ENCODE measurements around the gene IL17RD. TPM values are rescaled to one million over a fixed set of nuclear protein-coding genes. Genes with fewer than 3 reads are reported as not detected.

Gene IL17RD
- total and polyA plus RNA-seq, 2 of the 4 experiments (the other 2 are of a cell fraction), result 0.72 to 0.92 TPM

- H4K8ac ChIP-seq (ENCODE audit: low read depth in 2 of 2, low read length in 2 of 2), result no peak overlapping the region; a peak in 1 of 4 replicates
- H3K36me3 ChIP-seq (ENCODE audit: control insufficient read depth, insufficient read depth, low read length), result no peaks in the 10 kb centered on the region
- H2BK20ac ChIP-seq (ENCODE audit: low read depth, low read length), result no peak overlapping the region
- H2BK15ac ChIP-seq (ENCODE audit: low read depth, low read length), result no peak overlapping the region
- no peak overlapping the region for H2AK5ac ChIP-seq (ENCODE audit: low read depth, low read length)
- ATAC-seq (ENCODE audit: low read depth) (no peak), DNase-seq (no peak)
- H4K20me1 ChIP-seq (ENCODE audit: insufficient read depth, low read length), result no peaks in the 10 kb centered on the region; the same call in 1 of the 2 replicates
- H3K9me3 ChIP-seq (ENCODE audit: control insufficient read depth, insufficient read depth, low read length), result no peaks in the 10 kb centered on the region
- no peak overlapping the region for H3K4ac ChIP-seq (ENCODE audit: low read depth, low read length)
- H2AK9ac ChIP-seq (replicated peaks; ENCODE audit: low read depth, low read length, poor library complexity), result no peak overlapping the region
- in situ Hi-C loops (cut with MboI; ENCODE audit: low sequenced_read_pairs) (loop anchor here (25.0 kb wide), 1 partner anchor 393 kb away; the partner anchor contains the start of gene PDE12), intact Hi-C loops (cut with micrococcal nuclease) (no loop called here), dilution Hi-C loops (cut with HindIII; ENCODE audit: low sequenced_read_pairs, unreplicated experiment) (no loop called here)
- no CpG with 5 or more reads among the region's 3 CpGs for WGBS, 2 experiments (ENCODE audit: extremely low coverage in 2 of 2, insufficient read length in 1 of 2)
- no peak overlapping the region for H3K9ac ChIP-seq (ENCODE audit: low read depth, low read length)
- no peak for TF ChIP-seq MAZ (IDR thresholded peaks at IDR 0.05; ENCODE audit: borderline replicate concordance, low read depth, low read length)
- no peak for TF ChIP-seq USF2 (IDR thresholded peaks at IDR 0.05; ENCODE audit: low read depth, low read length)
- no peak for TF ChIP-seq POLR2A (IDR thresholded peaks at IDR 0.05; ENCODE audit: low read depth, low read length)
- no peak for TF ChIP-seq CHD1 (IDR thresholded peaks at IDR 0.05; ENCODE audit: low read depth, low read length)
- no peak for TF ChIP-seq CEBPB (IDR thresholded peaks at IDR 0.05; ENCODE audit: low read depth, low read length)
- no peak for TF ChIP-seq RCOR1 (IDR thresholded peaks at IDR 0.05; ENCODE audit: insufficient replicate concordance, low read length)
- TF ChIP-seq ELK1 (IDR thresholded peaks at IDR 0.05; ENCODE audit: borderline replicate concordance, low read depth, low read length), result no peak
- no peak for TF ChIP-seq MAFK (IDR thresholded peaks at IDR 0.05; ENCODE audit: low read depth, low read length)
- no peak for TF ChIP-seq NFE2L2 (IDR thresholded peaks at IDR 0.05; ENCODE audit: low read depth, low read length)
- TF ChIP-seq SMC3 (IDR thresholded peaks at IDR 0.05; ENCODE audit: low read depth, low read length), result no peak
- TF ChIP-seq FOS (IDR thresholded peaks at IDR 0.05; ENCODE audit: low read depth, low read length), result no peak
- TF ChIP-seq BHLHE40 (IDR thresholded peaks at IDR 0.05; ENCODE audit: low read depth, low read length), result no peak
- no peak overlapping the region for H3K4me2 ChIP-seq (ENCODE audit: low read depth, low read length)
- no peak overlapping the region for H3K18ac ChIP-seq (ENCODE audit: low read depth, low read length)
- H3K4me3 ChIP-seq (ENCODE audit: insufficient read depth, low read depth, low read length), result no peak overlapping the region
- no peak overlapping the region for H4K91ac ChIP-seq (ENCODE audit: insufficient read depth, low read depth, low read length)
- H3K79me1 ChIP-seq (ENCODE audit: low read depth in 1 of 2, low read length in 2 of 2), result no peaks in the 10 kb centered on the region
- ChIA-PET POLR2A (ENCODE audit: unreplicated experiment) (no interaction called here), CTCF (interaction anchor here (0.7 to 0.8 kb wide), 3 partner anchors 32 to 598 kb away, joined by 3 to 4 read pairs (median 3); no protein-coding TSS in a partner anchor)
- H3K27me3 ChIP-seq (ENCODE audit: control insufficient read depth, insufficient read depth, low read length), result peaks cover 21% of the 10 kb centered on the region
- H2BK5ac ChIP-seq (ENCODE audit: low read depth, low read length, poor library complexity, severe bottlenecking), result no peak overlapping the region
- H3K56ac ChIP-seq (ENCODE audit: extremely low read depth, insufficient read depth, low read length), result no peak overlapping the region
- H3K23ac ChIP-seq (ENCODE audit: low read depth, low read length), result no peak overlapping the region
- no peak overlapping the region for H3K14ac ChIP-seq (replicated peaks; ENCODE audit: low read depth, low read length)
- H4K5ac ChIP-seq (ENCODE audit: low read depth, low read length), result no peak overlapping the region
- no TSS peak for BruUV-seq (replicated peaks)
- H2BK120ac ChIP-seq (ENCODE audit: low read depth, low read length), result no peak overlapping the region
- H3K9me1 ChIP-seq (ENCODE audit: insufficient read depth, low read length), result no peaks in the 10 kb centered on the region
- H2AFZ ChIP-seq (replicated peaks; ENCODE audit: low read length, poor library complexity), result peak overlapping the region; percentile 63
- no peak overlapping the region for H3K27ac ChIP-seq (ENCODE audit: insufficient read depth, low read length)
- peaks cover 3% of the 10 kb centered on the region; the same call in 1 of the 2 replicates for H3K4me1 ChIP-seq (ENCODE audit: control insufficient read depth, insufficient read depth, low read length)
These were observed 4.0 kb upstream of the IL17RD start for GRCh38 chr3:57169108-57169507.
